ENCODE results near the gene SKP2.

SKP2 gene

GRCh38 chr5:36150676-36151433 is 1.1 kb upstream of the SKP2 start:
- Mint-ChIP-seq H3K27ac (peak overlapping the region; percentile 85), H3K4me3 (peak overlapping the region; percentile 91), H3K36me3 (ENCODE audit: low read depth) (peaks cover 31% of the 10 kb centered on the region), H3K4me1 (ENCODE audit: low read depth) (peaks cover 66% of the 10 kb centered on the region), H3K27me3 (no peaks in the 10 kb centered on the region), H3K9me3 (no peaks in the 10 kb centered on the region)

- H3K36me3 Mint-ChIP-seq (ENCODE audit: low read depth) = peaks cover 49% of the 10 kb centered on the region
- H3K4me1 Mint-ChIP-seq (ENCODE audit: low read depth) = peaks cover 73% of the 10 kb centered on the region
- H3K9me3 Mint-ChIP-seq = no peaks in the 10 kb centered on the region
- no peaks in the 10 kb centered on the region for H3K27me3 Mint-ChIP-seq
- peak overlapping the region; percentile 90 for H3K27ac Mint-ChIP-seq
- peak overlapping the region; percentile 91 for H3K4me3 Mint-ChIP-seq
Measured at GRCh38 chr5:36152324-36153297, 700 bp downstream of the SKP2 start.

- H3K4me3 Mint-ChIP-seq = peak overlapping the region; percentile 91
- H3K4me1 Mint-ChIP-seq (ENCODE audit: low read depth) = peaks cover 71% of the 10 kb centered on the region
- peaks cover 53% of the 10 kb centered on the region for H3K36me3 Mint-ChIP-seq (ENCODE audit: low read depth)
- H3K27ac Mint-ChIP-seq = no peak overlapping the region
- H3K9me3 Mint-ChIP-seq = no peaks in the 10 kb centered on the region
- no peaks in the 10 kb centered on the region for H3K27me3 Mint-ChIP-seq
Measured at GRCh38 chr5:36153298-36153677, 1.4 kb downstream of the SKP2 start.

GRCh38 chr5:36153726-36154125 is 1.8 kb downstream of the SKP2 start:
- H3K4me1 Mint-ChIP-seq (ENCODE audit: low read depth) = peaks cover 71% of the 10 kb centered on the region
- no peaks in the 10 kb centered on the region for H3K9me3 Mint-ChIP-seq
- peak overlapping the region; percentile 91 for H3K4me3 Mint-ChIP-seq
- no peak overlapping the region for H3K27ac Mint-ChIP-seq
- peaks cover 58% of the 10 kb centered on the region for H3K36me3 Mint-ChIP-seq (ENCODE audit: low read depth)
- H3K27me3 Mint-ChIP-seq = no peaks in the 10 kb centered on the region

- Mint-ChIP-seq H3K4me3 (no peak overlapping the region), H3K36me3 (ENCODE audit: low read depth) (peaks cover 71% of the 10 kb centered on the region)
Measured at GRCh38 chr5:36155291-36155690, 3.4 kb downstream of the SKP2 start.

GRCh38 chr5:36156121-36156601 is 4.2 kb downstream of the SKP2 start:
- Mint-ChIP-seq H3K9me3 (no peaks in the 10 kb centered on the region), H3K27ac (no peak overlapping the region), H3K36me3 (ENCODE audit: low read depth) (peaks cover 76% of the 10 kb centered on the region), H3K27me3 (no peaks in the 10 kb centered on the region), H3K4me3 (no peak overlapping the region), H3K4me1 (ENCODE audit: low read depth) (peaks cover 54% of the 10 kb centered on the region)

More at GRCh38 chr5:36155291-36155690, 3.4 kb downstream of the SKP2 start:
- Mint-ChIP-seq H3K27me3 (no peaks in the 10 kb centered on the region), H3K27ac (no peak overlapping the region), H3K4me1 (ENCODE audit: low read depth) (peaks cover 61% of the 10 kb centered on the region), H3K9me3 (no peaks in the 10 kb centered on the region)

GRCh38 chr5:36156619-36157018 is 4.7 kb downstream of the SKP2 start:
- peaks cover 54% of the 10 kb centered on the region for H3K4me1 Mint-ChIP-seq (ENCODE audit: low read depth)
- no peaks in the 10 kb centered on the region for H3K27me3 Mint-ChIP-seq
- no peak overlapping the region for H3K4me3 Mint-ChIP-seq
- H3K36me3 Mint-ChIP-seq (ENCODE audit: low read depth) = peaks cover 80% of the 10 kb centered on the region
- no peaks in the 10 kb centered on the region for H3K9me3 Mint-ChIP-seq
- H3K27ac Mint-ChIP-seq = no peak overlapping the region

- H3K27me3 Mint-ChIP-seq = no peaks in the 10 kb centered on the region
- no peaks in the 10 kb centered on the region for H3K9me3 Mint-ChIP-seq
- H3K4me1 Mint-ChIP-seq (ENCODE audit: low read depth) = peaks cover 51% of the 10 kb centered on the region
- H3K36me3 Mint-ChIP-seq (ENCODE audit: low read depth) = peaks cover 90% of the 10 kb centered on the region
- no peak overlapping the region for H3K27ac Mint-ChIP-seq
- no peak overlapping the region for H3K4me3 Mint-ChIP-seq
Measured at GRCh38 chr5:36158144-36158543, 6.2 kb downstream of the SKP2 start.

GRCh38 chr5:36160617-36161016 is 8.7 kb downstream of the SKP2 start:
- H3K4me1 Mint-ChIP-seq (ENCODE audit: low read depth) = peaks cover 30% of the 10 kb centered on the region
- H3K9me3 Mint-ChIP-seq = no peaks in the 10 kb centered on the region
- no peak overlapping the region for H3K4me3 Mint-ChIP-seq
- H3K36me3 Mint-ChIP-seq (ENCODE audit: low read depth) = peaks cover 86% of the 10 kb centered on the region
- no peaks in the 10 kb centered on the region for H3K27me3 Mint-ChIP-seq
- no peak overlapping the region for H3K27ac Mint-ChIP-seq

- Mint-ChIP-seq H3K4me3 (no peak overlapping the region), H3K9me3 (no peaks in the 10 kb centered on the region), H3K27me3 (no peaks in the 10 kb centered on the region), H3K27ac (no peak overlapping the region), H3K4me1 (ENCODE audit: low read depth) (peaks cover 23% of the 10 kb centered on the region), H3K36me3 (ENCODE audit: low read depth) (peaks cover 86% of the 10 kb centered on the region)
Measured at GRCh38 chr5:36161361-36161760, 9.4 kb downstream of the SKP2 start.

- no peak overlapping the region for H3K4me3 Mint-ChIP-seq
Measured at GRCh38 chr5:36162810-36163486, 11.0 kb downstream of the SKP2 start.

GRCh38 chr5:36164461-36164860 is 12.6 kb downstream of the SKP2 start:
- Mint-ChIP-seq H3K27me3 (no peaks in the 10 kb centered on the region), H3K27ac (no peak overlapping the region), H3K9me3 (no peaks in the 10 kb centered on the region), H3K4me1 (ENCODE audit: low read depth) (peaks cover 6% of the 10 kb centered on the region), H3K36me3 (ENCODE audit: low read depth) (peaks cover 89% of the 10 kb centered on the region), H3K4me3 (no peak overlapping the region)

More at GRCh38 chr5:36162810-36163486, 11.0 kb downstream of the SKP2 start:
- Mint-ChIP-seq H3K27ac (no peak overlapping the region), H3K36me3 (ENCODE audit: low read depth) (peaks cover 86% of the 10 kb centered on the region), H3K9me3 (no peaks in the 10 kb centered on the region), H3K27me3 (no peaks in the 10 kb centered on the region), H3K4me1 (ENCODE audit: low read depth) (peaks cover 10% of the 10 kb centered on the region)

- H3K4me1 Mint-ChIP-seq (ENCODE audit: low read depth) = no peaks in the 10 kb centered on the region
- no peaks in the 10 kb centered on the region for H3K9me3 Mint-ChIP-seq
- H3K27ac Mint-ChIP-seq = no peak overlapping the region
- no peaks in the 10 kb centered on the region for H3K27me3 Mint-ChIP-seq
- no peak overlapping the region for H3K4me3 Mint-ChIP-seq
- peaks cover 92% of the 10 kb centered on the region for H3K36me3 Mint-ChIP-seq (ENCODE audit: low read depth)
Measured at GRCh38 chr5:36168737-36169136, 16.8 kb downstream of the SKP2 start.

- Mint-ChIP-seq H3K9me3 (no peaks in the 10 kb centered on the region), H3K27ac (no peak overlapping the region), H3K36me3 (ENCODE audit: low read depth) (peaks cover 94% of the 10 kb centered on the region), H3K4me1 (ENCODE audit: low read depth) (no peaks in the 10 kb centered on the region), H3K4me3 (no peak overlapping the region), H3K27me3 (no peaks in the 10 kb centered on the region)
Measured at GRCh38 chr5:36170832-36171424, 19.0 kb downstream of the SKP2 start.

Data from stimulated activated naive CD8-positive, alpha-beta T cell treated with anti-CD3 and anti-CD28 coated beads, Interleukin-15, Interleukin-2, amounts not matched to agents 100 ng/mL and 50 ng/mL, for 24 hours (primary cell).